Stimulated activated naive CD8-positive, alpha-beta T cell treated with anti-CD3 and anti-CD28 coated beads, Interleukin-15, amount 100 ng/mL, for 72 hours (primary cell): ENCODE measurements around the gene CLDN22.
"Not testable (repeated sequence)": the region's sequence is repeated elsewhere in the genome, so short reads cannot be mapped to it uniquely, and the experiment has no call there.

ENCODE experiments used
- ATAC-seq: fragments of 150-1000 bp; cut with Tn5 transposase; 2 replicates; pipeline ENCODE4 v1.10.0; 2021; ENCODE audit warnings: mild to moderate bottlenecking, moderate library complexity
- DNase-seq, 2 donors: peaks; one replicate each; pipeline ENCODE4 v3.0.0; 2021 to 2022
- H3K27ac Mint-ChIP-seq, 2 donors: one replicate each; pipeline ENCODE4 v1.8.0; 2022; ENCODE audit warnings: mild to moderate bottlenecking in 2 of 2, mixed read lengths in 2 of 2, moderate library complexity in 2 of 2
- H3K27me3 Mint-ChIP-seq: one replicate; pipeline ENCODE4 v1.8.0; 2022; ENCODE audit warnings: mixed read lengths
- H3K4me1 Mint-ChIP-seq: one replicate; pipeline ENCODE4 v1.8.0; 2022; ENCODE audit warnings: mild to moderate bottlenecking, mixed read lengths
- H3K4me3 Mint-ChIP-seq, 2 donors: one replicate each; pipeline ENCODE4 v1.8.0; 2022; ENCODE audit warnings: mild to moderate bottlenecking in 2 of 2, mixed read lengths in 2 of 2, moderate library complexity in 1 of 2
- H3K9me3 Mint-ChIP-seq, 2 donors: one replicate each; pipeline ENCODE4 v1.8.0; 2022; ENCODE audit warnings: mixed read lengths in 2 of 2

Gene CLDN22

DNA sequence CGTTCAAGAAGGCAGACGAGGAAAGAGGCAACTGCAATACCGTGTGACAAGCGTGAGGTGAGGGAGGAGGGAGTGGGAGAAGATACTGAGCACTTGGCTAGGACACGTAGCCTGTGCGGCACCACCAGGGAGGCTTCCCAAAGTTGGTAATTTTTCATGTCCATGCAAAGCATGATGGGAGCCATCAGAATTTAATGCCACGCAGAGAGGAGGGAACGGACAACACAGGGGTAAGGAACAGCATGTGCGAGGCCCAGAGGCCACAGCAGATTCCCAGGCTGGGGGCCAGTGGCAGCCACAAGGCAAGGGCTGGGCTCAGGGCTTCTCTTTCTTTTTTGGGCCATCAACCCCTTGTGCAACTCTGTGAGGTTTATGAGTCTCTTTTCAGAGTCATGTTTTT lies 13.1 kb upstream of the CLDN22 start:
- no peak for DNase-seq
- H3K27ac Mint-ChIP-seq = no peak overlapping the region
- H3K27me3 Mint-ChIP-seq = peaks cover 18% of the 10 kb centered on the region
- no peak overlapping the region for H3K4me3 Mint-ChIP-seq
- peaks cover 7% of the 10 kb centered on the region for H3K4me1 Mint-ChIP-seq
- no peak for ATAC-seq
- H3K9me3 Mint-ChIP-seq = peaks cover 0 to 7% of the 10 kb centered on the region in 2 donors

DNA sequence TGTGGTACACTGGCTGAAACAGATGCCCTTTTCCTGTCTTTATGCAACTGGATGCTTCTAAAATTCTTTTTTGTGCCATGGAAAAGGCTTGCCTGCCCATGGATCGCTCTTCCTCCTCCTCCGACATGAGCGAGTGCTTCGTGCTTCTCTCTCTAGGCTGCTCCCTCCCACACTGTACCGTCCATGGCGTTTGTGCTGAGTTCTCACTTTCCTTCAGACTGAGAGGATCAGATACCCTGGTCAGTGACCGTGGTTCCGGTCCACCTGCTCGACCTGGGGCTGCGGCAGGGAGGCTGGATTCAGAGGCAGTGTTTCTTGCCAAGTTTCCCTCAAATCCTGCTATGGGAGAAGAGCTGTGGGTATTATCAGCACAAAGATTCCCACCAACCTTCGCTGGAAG lies 12.4 kb upstream of the CLDN22 start:
- Mint-ChIP-seq H3K9me3 (peaks cover 0 to 7% of the 10 kb centered on the region in 2 donors), H3K27me3 (peaks cover 18% of the 10 kb centered on the region), H3K4me3 (no peak overlapping the region), H3K4me1 (peaks cover 7% of the 10 kb centered on the region), H3K27ac (no peak overlapping the region)
- ATAC-seq = no peak
- DNase-seq = no peak

DNA sequence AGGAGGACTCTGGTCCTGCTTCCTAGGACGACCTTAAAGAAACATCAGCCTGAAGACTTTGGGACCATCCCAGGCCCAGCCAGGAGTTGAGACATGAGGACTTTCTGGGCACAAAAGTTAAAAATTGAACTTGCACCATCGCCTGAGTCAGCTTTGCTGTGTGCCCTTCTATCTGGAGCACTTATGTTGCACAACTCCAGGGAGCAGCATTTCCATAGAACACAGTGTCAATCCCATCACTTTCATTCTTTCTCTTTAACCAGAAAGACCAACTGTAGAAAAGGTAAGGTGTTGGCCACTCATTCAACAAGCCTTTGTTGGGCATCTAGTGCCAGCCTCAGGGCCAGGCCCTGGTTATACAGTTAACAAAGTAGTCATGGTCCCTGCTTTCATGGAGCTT lies 10.8 kb upstream of the CLDN22 start:
- H3K4me1 Mint-ChIP-seq = peaks cover 7% of the 10 kb centered on the region
- DNase-seq = no peak
- H3K27ac Mint-ChIP-seq = no peak overlapping the region
- no peak overlapping the region for H3K4me3 Mint-ChIP-seq
- ATAC-seq = no peak
- H3K9me3 Mint-ChIP-seq = peaks cover 0 to 7% of the 10 kb centered on the region in 2 donors
- H3K27me3 Mint-ChIP-seq = peaks cover 26% of the 10 kb centered on the region

- peaks cover 26% of the 10 kb centered on the region for H3K27me3 Mint-ChIP-seq
- H3K9me3 Mint-ChIP-seq = peaks cover 0 to 7% of the 10 kb centered on the region in 2 donors
- H3K4me1 Mint-ChIP-seq = no peaks in the 10 kb centered on the region
- DNase-seq (no peak), ATAC-seq (no peak)
- no peak overlapping the region for H3K4me3 Mint-ChIP-seq
- H3K27ac Mint-ChIP-seq = no peak overlapping the region
Observed at GRCh38 chr4:183329954-183330742, 10.1 kb upstream of the CLDN22 start.

DNA sequence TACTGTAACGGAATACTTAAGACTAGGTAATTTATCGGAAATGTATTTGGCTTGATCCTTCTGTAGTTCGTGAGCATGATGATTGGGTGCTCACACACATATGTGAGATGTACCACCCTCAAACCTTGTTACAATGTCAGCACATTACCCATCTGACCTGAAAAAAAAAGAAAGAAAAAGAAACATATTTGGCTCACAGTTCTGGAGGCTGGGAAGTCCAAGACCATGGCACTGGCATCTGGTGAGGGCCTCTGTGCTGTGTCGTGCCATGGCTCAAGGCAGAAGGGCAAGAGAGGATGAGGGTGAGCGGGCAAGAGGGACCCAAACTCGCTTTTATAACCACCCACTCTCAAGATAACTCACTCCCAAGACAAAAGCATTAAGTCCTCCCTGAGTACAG lies 9.2 kb upstream of the CLDN22 start:
- Mint-ChIP-seq H3K9me3 (peaks cover 0 to 7% of the 10 kb centered on the region in 2 donors), H3K4me3 (no peak overlapping the region), H3K4me1 (no peaks in the 10 kb centered on the region), H3K27ac (no peak overlapping the region), H3K27me3 (peaks cover 25% of the 10 kb centered on the region)
- ATAC-seq = no peak
- no peak for DNase-seq

DNA sequence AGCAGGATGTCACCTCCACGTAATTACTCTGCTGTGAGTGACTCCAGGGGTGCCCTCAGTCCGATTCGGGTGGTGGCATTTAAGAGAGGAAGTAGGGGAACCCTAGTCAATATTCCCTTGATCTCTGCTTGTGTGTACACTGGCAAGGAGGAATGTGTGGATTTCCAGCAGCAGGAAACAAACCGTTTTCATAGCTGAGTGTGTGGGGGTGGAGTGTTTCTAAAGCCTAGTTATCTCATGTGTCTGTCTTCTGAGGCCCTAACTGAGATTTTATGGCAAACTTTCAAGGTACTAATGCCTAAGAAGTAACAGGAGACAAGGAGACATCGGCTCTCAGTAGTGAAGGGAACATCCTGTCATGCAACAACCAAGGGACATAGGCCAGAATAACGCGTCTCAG lies 8.8 kb upstream of the CLDN22 start:
- H3K4me3 Mint-ChIP-seq = no peak overlapping the region
- no peak for ATAC-seq
- no peaks in the 10 kb centered on the region for H3K4me1 Mint-ChIP-seq
- H3K9me3 Mint-ChIP-seq = peaks cover 0 to 7% of the 10 kb centered on the region in 2 donors
- no peak overlapping the region for H3K27ac Mint-ChIP-seq
- DNase-seq = no peak
- peaks cover 21% of the 10 kb centered on the region for H3K27me3 Mint-ChIP-seq

DNA sequence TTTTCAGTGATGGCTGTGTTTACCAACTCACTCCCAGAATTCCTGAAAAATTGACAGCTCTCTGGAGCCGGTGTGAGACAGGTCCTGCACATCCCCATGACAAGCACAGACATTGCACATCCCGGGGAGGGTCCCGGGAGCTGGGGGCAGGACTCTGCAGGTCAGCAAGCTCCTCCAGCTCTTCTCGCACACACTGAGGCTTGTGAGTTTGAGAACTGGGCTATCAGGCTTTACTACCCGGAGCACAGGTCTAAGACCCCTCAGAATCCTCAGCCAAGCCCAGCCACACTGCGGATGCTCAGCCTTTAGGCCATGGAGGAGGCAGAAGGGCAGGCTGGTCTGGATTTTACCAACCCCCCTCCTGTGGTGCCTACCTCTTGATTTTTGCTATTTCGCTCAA lies 7.8 kb upstream of the CLDN22 start:
- no peaks in the 10 kb centered on the region for H3K4me1 Mint-ChIP-seq
- H3K4me3 Mint-ChIP-seq = no peak overlapping the region
- peaks cover 0 to 7% of the 10 kb centered on the region in 2 donors for H3K9me3 Mint-ChIP-seq
- H3K27me3 Mint-ChIP-seq = peaks cover 13% of the 10 kb centered on the region
- DNase-seq (no peak), ATAC-seq (no peak)
- H3K27ac Mint-ChIP-seq = no peak overlapping the region

- Mint-ChIP-seq H3K9me3 (peaks cover 0 to 7% of the 10 kb centered on the region in 2 donors), H3K4me3 (no peak overlapping the region), H3K4me1 (peaks cover 1% of the 10 kb centered on the region), H3K27ac (no peak overlapping the region), H3K27me3 (peaks cover 8% of the 10 kb centered on the region)
- DNase-seq (no peak), ATAC-seq (no peak)
Observed at GRCh38 chr4:183326853-183327252, 6.8 kb upstream of the CLDN22 start.

DNA sequence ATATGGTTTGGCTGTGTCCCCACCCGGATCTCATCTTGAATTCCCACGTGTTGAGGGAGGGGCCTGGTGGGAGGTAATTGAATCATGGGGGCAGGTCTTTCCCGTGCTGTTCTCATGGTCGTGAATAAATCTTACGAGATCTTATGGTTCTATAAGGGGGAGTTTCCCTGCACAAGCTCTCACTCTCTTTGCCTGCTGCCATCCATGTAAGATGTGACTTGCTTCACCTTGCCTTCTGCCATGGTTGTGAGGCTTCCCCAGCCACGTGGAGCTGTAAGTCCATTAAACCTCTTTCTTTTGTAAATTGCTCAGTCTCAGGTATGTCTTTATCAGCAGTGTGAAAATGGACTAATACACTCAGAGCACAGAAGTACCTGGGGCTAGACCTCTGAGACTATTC lies 6.3 kb upstream of the CLDN22 start:
- not testable (repeated sequence) for ATAC-seq, H3K27me3 Mint-ChIP-seq, DNase-seq, H3K4me3 Mint-ChIP-seq, H3K9me3 Mint-ChIP-seq, H3K4me1 Mint-ChIP-seq
- H3K27ac Mint-ChIP-seq = peak overlapping the region in 1 of 2 donors; percentile 12

- H3K9me3 Mint-ChIP-seq = peaks cover 0 to 7% of the 10 kb centered on the region in 2 donors
- H3K27ac Mint-ChIP-seq = no peak overlapping the region
- no peak for DNase-seq
- no peak overlapping the region for H3K4me3 Mint-ChIP-seq
- H3K4me1 Mint-ChIP-seq = peaks cover 14% of the 10 kb centered on the region
- H3K27me3 Mint-ChIP-seq = peaks cover 8% of the 10 kb centered on the region
- no peak for ATAC-seq
Observed at GRCh38 chr4:183324619-183325018, 4.5 kb upstream of the CLDN22 start.

GRCh38 chr4:183324056-183324455 lies 4.0 kb upstream of the CLDN22 start:
- not testable (repeated sequence) for H3K27me3 Mint-ChIP-seq, H3K27ac Mint-ChIP-seq, H3K9me3 Mint-ChIP-seq, ATAC-seq, H3K4me3 Mint-ChIP-seq, DNase-seq
- H3K4me1 Mint-ChIP-seq = peaks cover 14% of the 10 kb centered on the region

DNA sequence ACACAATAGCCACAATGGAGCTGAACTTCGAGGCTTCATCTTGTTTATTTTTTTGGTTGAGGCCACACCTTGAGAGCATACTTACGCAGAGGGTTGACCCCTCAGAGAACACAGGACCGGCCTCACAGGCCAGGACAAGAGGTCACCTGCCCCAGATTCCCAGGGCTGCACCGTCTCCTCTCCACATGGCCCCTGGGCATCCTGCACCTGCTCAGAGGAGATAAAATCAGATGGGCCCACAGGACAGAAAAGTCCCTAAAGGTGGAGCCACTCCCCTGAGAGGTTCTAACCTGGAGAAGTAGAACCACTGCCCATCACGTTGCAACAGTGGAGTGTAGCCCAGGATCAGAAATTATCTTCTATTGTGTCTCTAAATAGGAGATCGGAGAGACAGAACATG lies 3.2 kb upstream of the CLDN22 start:
- Mint-ChIP-seq H3K9me3 (no peaks in the 10 kb centered on the region), H3K27ac (no peak overlapping the region), H3K4me1 (peaks cover 14% of the 10 kb centered on the region), H3K27me3 (peaks cover 8% of the 10 kb centered on the region), H3K4me3 (no peak overlapping the region)
- ATAC-seq (no peak), DNase-seq (no peak)

DNA sequence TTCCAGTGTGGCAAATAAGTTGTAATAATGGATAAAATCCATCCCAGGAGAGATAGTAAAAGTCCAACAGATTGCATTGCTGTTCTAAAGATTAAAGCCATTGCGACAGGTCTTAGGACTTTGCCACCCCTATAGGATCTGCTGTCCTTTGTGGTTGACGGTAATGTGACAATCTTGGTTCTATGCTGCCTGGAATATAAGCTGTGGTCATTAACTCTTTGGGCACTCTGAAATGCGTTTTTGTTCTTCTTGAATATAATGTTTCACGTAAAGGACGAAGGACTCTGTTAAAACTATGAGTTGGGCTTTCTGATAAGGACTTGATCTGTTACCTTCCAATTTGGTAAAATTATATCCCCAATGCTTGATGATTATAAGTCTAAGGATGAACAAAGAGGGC lies 2.2 kb upstream of the CLDN22 start, which contains the start of gene CLDN24:
TSS of gene CLDN24 (minus strand) at position 101 of the 400 bp plus-strand sequence. CDS start at position 101, 0 bp downstream.
- no peak for ATAC-seq
- Mint-ChIP-seq H3K4me1 (peaks cover 14% of the 10 kb centered on the region), H3K9me3 (no peaks in the 10 kb centered on the region), H3K27me3 (peaks cover 8% of the 10 kb centered on the region), H3K27ac (no peak within 1 kb of the TSS), H3K4me3 (no peak within 1 kb of the TSS)
- no peak for DNase-seq

- H3K27ac Mint-ChIP-seq = no peak overlapping the region
- H3K4me3 Mint-ChIP-seq = no peak overlapping the region
- ATAC-seq (no peak), DNase-seq (no peak)
- peaks cover 14% of the 10 kb centered on the region for H3K4me1 Mint-ChIP-seq
- no peaks in the 10 kb centered on the region for H3K9me3 Mint-ChIP-seq
- H3K27me3 Mint-ChIP-seq = peaks cover 5% of the 10 kb centered on the region
Observed at GRCh38 chr4:183321516-183321915, 1.4 kb upstream of the CLDN22 start.

DNA sequence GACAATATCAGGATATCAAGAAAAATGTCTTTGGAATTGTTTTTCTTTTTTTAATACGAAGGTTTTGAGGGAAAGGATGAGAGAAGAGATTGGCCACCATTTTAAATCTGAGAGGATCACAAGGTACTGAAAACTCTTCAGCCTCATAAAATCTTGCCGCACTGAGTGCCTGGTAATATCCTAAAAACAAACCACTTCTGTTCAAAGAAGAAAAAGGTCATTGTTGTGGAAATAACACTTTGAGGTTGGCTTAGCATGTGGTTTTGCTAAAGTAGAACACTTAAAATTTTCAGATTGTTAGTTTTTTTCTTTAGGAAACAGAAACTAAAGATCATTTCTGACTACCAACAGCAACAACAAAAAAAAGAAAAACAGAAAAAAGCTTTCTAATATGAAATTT lies 1.0 kb upstream of the CLDN22 start:
- H3K4me3 Mint-ChIP-seq = no peak overlapping the region
- DNase-seq (no peak), ATAC-seq (peak; percentile 37)
- H3K27me3 Mint-ChIP-seq = peaks cover under 1% of the 10 kb centered on the region
- no peaks in the 10 kb centered on the region for H3K9me3 Mint-ChIP-seq
- no peak overlapping the region for H3K27ac Mint-ChIP-seq
- peaks cover 14% of the 10 kb centered on the region for H3K4me1 Mint-ChIP-seq

DNA sequence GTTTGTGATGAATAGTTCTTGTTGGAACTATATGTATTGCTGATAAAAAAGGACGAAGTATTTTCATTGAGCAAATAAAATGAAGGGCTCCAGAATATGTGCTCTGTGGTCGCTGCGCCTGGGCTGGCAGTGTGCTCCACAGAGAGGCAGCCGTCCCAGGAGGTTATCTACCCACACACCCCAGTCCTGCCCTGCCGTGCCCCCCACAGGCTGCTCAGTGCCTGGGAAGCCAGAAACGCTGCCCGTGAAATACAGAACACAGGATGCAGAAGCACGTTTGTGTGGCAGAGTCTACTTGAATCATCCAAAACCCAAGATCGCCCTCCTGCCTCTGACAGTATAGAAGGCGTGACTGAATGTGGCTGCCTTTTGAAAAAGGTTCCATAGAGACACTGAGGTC lies 1.4 kb downstream of the CLDN22 start:
- H3K4me1 Mint-ChIP-seq = peaks cover 14% of the 10 kb centered on the region
- DNase-seq (no peak), ATAC-seq (no peak)
- H3K27ac Mint-ChIP-seq = no peak overlapping the region
- no peaks in the 10 kb centered on the region for H3K9me3 Mint-ChIP-seq
- H3K27me3 Mint-ChIP-seq = no peaks in the 10 kb centered on the region
- H3K4me3 Mint-ChIP-seq = no peak overlapping the region

GRCh38 chr4:183314806-183315205 lies 5.3 kb downstream of the CLDN22 start:
- Mint-ChIP-seq H3K4me3 (no peak overlapping the region), H3K4me1 (no peaks in the 10 kb centered on the region), H3K9me3 (no peaks in the 10 kb centered on the region), H3K27me3 (no peaks in the 10 kb centered on the region), H3K27ac (no peak overlapping the region)
- ATAC-seq (no peak), DNase-seq (no peak)
